DMS 273 treated with DMSO at 0.1 percent for 48 hours (cell line): Measurements from ENCODE around the gene C9orf78.

ENCODE experiments used
- DNase-seq: peaks from one replicate; lab custom pipeline; 2025; lab: John Stamatoyannopoulos, UW

Gene C9orf78

GRCh38 chr9:129835128-129835859 lies at the start of gene C9orf78, which contains the start of gene USP20:
Gene C9orf78 (minus strand): TSS chr9:129835275. CDS start chr9:129835221, 54 bp downstream.
Gene USP20 (plus strand): TSS chr9:129835458. CDS start chr9:129852556, 17,098 bp downstream.
- peak; percentile 83 for DNase-seq

- peak; percentile 14 for DNase-seq
Measured at GRCh38 chr9:129884220-129885017, 49.3 kb upstream of the C9orf78 start.

- DNase-seq, result no peak
Measured at GRCh38 chr9:129881547-129882324, 46.7 kb upstream of the C9orf78 start.

GRCh38 chr9:129880654-129881546 lies 45.8 kb upstream of the C9orf78 start:
- DNase-seq, result no peak

DNA sequence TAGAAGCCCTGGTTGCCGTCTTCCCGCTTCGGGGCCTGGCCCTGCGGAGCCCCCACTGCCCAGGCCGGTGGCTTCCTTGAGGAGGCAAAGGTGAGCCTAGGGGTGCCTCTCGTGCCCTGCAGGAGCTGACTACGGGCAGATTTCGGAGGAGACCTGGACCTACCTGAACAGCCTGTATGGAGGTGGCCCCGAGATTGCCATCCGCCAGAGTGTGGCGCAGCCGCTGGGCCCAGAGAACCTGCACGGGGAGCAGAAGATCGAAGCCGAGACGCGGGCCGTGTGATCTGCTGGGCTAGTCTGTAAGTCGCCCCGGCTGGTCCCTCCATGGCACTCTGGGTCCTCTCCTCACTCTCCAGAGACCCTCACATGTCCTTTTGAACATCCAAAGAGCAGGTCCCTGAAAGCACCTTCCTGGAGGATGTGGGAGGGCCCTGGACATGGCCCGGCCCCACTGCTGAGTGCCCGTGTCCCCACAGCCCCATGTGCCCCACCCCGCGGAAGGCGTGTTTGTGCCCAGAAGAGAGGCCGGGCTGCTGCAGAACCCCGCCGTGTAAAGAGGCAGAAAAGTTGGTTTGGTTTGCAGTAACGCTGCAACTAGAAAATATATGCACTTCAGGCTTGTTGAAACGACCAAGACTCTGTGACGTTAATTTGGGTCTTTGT lies 45.0 kb upstream of the C9orf78 start:
- no peak for DNase-seq

- DNase-seq, result no peak
Measured at GRCh38 chr9:129879103-129879699, 44.1 kb upstream of the C9orf78 start.

GRCh38 chr9:129878291-129878690 lies 43.2 kb upstream of the C9orf78 start:
- DNase-seq, result no peak

DNA sequence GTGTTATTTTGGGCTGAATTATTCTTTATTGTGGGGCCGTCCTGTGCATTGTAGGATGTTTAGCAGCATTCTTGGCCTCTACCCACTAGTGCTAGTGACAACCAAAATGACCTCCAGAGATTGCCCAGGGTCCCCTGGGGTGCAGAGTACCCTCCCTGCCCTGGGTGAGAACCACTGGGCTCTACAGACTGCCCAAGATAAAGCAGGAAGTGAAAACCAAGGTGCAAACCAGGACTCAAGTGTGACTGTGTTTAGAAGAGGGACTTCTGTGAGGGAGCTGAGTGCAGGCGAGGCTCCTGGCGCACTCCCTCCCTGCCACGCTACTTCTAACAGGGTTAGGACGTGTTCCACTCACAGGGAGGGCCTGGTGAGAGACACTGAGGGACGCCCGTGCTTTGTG lies 41.7 kb upstream of the C9orf78 start:
- no peak for DNase-seq

GRCh38 chr9:129875687-129876395 lies 40.8 kb upstream of the C9orf78 start:
- peak; percentile 42 for DNase-seq

- DNase-seq, result no peak
Measured at GRCh38 chr9:129875181-129875611, 40.1 kb upstream of the C9orf78 start.

- DNase-seq, result no peak
Measured at GRCh38 chr9:129874261-129875101, 39.4 kb upstream of the C9orf78 start.

GRCh38 chr9:129873563-129874190 lies 38.6 kb upstream of the C9orf78 start:
- DNase-seq, result no peak

DNA sequence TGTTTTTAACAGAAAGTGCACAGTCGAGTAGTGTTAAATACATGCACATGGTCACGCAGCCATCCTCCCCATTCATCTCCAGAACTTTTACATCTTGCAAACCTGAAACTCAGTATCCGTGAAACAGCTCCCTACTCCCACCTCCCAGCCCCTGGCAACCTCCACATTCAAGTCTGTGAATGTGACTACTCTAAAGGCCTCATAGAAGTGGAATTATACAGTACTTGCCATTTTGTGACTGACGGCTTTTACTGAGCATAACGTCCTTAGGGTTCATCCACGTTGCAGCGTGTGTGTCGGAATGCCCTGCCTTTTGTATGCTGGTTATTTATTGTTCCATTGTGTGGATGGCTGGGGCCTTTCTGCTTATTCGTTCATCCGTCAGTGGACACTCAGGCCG lies 36.0 kb upstream of the C9orf78 start:
- DNase-seq, result no peak

- DNase-seq, result no peak
Measured at GRCh38 chr9:129869585-129870501, 34.8 kb upstream of the C9orf78 start.

GRCh38 chr9:129868872-129869486 lies 33.9 kb upstream of the C9orf78 start:
- DNase-seq, result no peak

- DNase-seq, result no peak
Measured at GRCh38 chr9:129868023-129868871, 33.2 kb upstream of the C9orf78 start.
